Right kidney (tissue), 9 donors: ENCODE measurements around the gene LGR4.
"Not testable (repeated sequence)": the region's sequence is repeated elsewhere in the genome, so short reads cannot be mapped to it uniquely, and the experiment has no call there.

Source experiments
- DNase-seq: peaks from one replicate; pipeline ENCODE4 v3.0.0-alpha.2; 2016
- long read RNA-seq, 8 donors: transcript quantifications; one replicate each; lab custom pipeline, GENCODE V29; 2026

Gene LGR4
- long read RNA-seq, donor 1, full-length matches to known transcripts: 14 of 14 reads
- long read RNA-seq, donor 1, partial matches to known transcripts: 0 of 14 reads
- long read RNA-seq, donor 1, other reads (novel, unspliced or antisense): 0 of 14 reads
- long read RNA-seq, donor 2, full-length matches to known transcripts: 7 of 7 reads
- long read RNA-seq, donor 2, partial matches to known transcripts: 0 of 7 reads
- long read RNA-seq, donor 2, other reads (novel, unspliced or antisense): 0 of 7 reads
- long read RNA-seq, donor 3, full-length matches to known transcripts: 7 of 13 reads
- long read RNA-seq, donor 3, partial matches to known transcripts: 6 of 13 reads
- long read RNA-seq, donor 3, other reads (novel, unspliced or antisense): 0 of 13 reads
- long read RNA-seq, donor 4, full-length matches to known transcripts: 21 of 26 reads
- long read RNA-seq, donor 4, partial matches to known transcripts: 5 of 26 reads
- long read RNA-seq, donor 4, other reads (novel, unspliced or antisense): 0 of 26 reads
- long read RNA-seq, donor 5, full-length matches to known transcripts: 9 of 9 reads
- long read RNA-seq, donor 5, partial matches to known transcripts: 0 of 9 reads
- long read RNA-seq, donor 5, other reads (novel, unspliced or antisense): 0 of 9 reads
- long read RNA-seq, donor 6, full-length matches to known transcripts: 11 of 20 reads
- long read RNA-seq, donor 6, partial matches to known transcripts: 9 of 20 reads
- long read RNA-seq, donor 6, other reads (novel, unspliced or antisense): 0 of 20 reads
- long read RNA-seq, donor 7, full-length matches to known transcripts: 25 of 37 reads
- long read RNA-seq, donor 7, partial matches to known transcripts: 12 of 37 reads
- long read RNA-seq, donor 7, other reads (novel, unspliced or antisense): 0 of 37 reads
- long read RNA-seq, donor 8, full-length matches to known transcripts: 21 of 21 reads
- long read RNA-seq, donor 8, partial matches to known transcripts: 0 of 21 reads
- long read RNA-seq, donor 8, other reads (novel, unspliced or antisense): 0 of 21 reads

- peak; percentile 95 for DNase-seq
Observed at GRCh38 chr11:27472398-27473016, at the start of gene LGR4. Gene LGR4 (minus strand): TSS chr11:27472790. CDS start chr11:27472302, 488 bp downstream.

GRCh38 chr11:27520226-27520625 lies 47.6 kb upstream of the LGR4 start:
- no peak for DNase-seq

GRCh38 chr11:27518518-27518917 lies 45.9 kb upstream of the LGR4 start:
- no peak for DNase-seq

GRCh38 chr11:27517490-27517889 lies 44.9 kb upstream of the LGR4 start:
- not testable (repeated sequence) for DNase-seq

- DNase-seq: no peak
Observed at GRCh38 chr11:27514558-27514957, 42.0 kb upstream of the LGR4 start.

- DNase-seq: no peak
Observed at GRCh38 chr11:27514076-27514475, 41.5 kb upstream of the LGR4 start.

GRCh38 chr11:27513389-27513788 lies 40.8 kb upstream of the LGR4 start:
- DNase-seq: no peak

GRCh38 chr11:27512238-27512637 lies 39.6 kb upstream of the LGR4 start:
- no peak for DNase-seq

GRCh38 chr11:27509908-27510307 lies 37.3 kb upstream of the LGR4 start:
- no peak for DNase-seq

GRCh38 chr11:27507557-27508322 lies 35.1 kb upstream of the LGR4 start:
- DNase-seq: no peak

GRCh38 chr11:27506200-27507182 lies 33.9 kb upstream of the LGR4 start, which contains the start of gene LIN7C:
Gene LIN7C (minus strand): TSS chr11:27506769. CDS start chr11:27506752, 17 bp downstream.
- DNase-seq: peak; percentile 93

- no peak for DNase-seq
Observed at GRCh38 chr11:27505781-27506180, 33.2 kb upstream of the LGR4 start.

GRCh38 chr11:27504205-27504604 lies 31.6 kb upstream of the LGR4 start:
- DNase-seq: no peak

GRCh38 chr11:27501100-27501499 lies 28.5 kb upstream of the LGR4 start:
- DNase-seq: no peak

GRCh38 chr11:27497911-27498310 lies 25.3 kb upstream of the LGR4 start:
- no peak for DNase-seq

GRCh38 chr11:27497284-27497866 lies 24.8 kb upstream of the LGR4 start:
- no peak for DNase-seq

GRCh38 chr11:27496461-27496860 lies 23.9 kb upstream of the LGR4 start:
- DNase-seq: no peak

- no peak for DNase-seq
Observed at GRCh38 chr11:27495710-27496300, 23.2 kb upstream of the LGR4 start.

GRCh38 chr11:27489092-27489491 lies 16.5 kb upstream of the LGR4 start:
- DNase-seq: no peak

GRCh38 chr11:27487706-27488105 lies 15.1 kb upstream of the LGR4 start:
- no peak for DNase-seq
